Activated CD4-positive, alpha-beta T cell treated with anti-CD3 and anti-CD28 coated beads, Interleukin-2, amount 50 U/mL, for 4 hours (primary cell): ENCODE results near the gene DPY19L1.
"Not testable (repeated sequence)": the region's sequence is repeated elsewhere in the genome, so short reads cannot be mapped to it uniquely, and the experiment has no call there.

Source experiments
- DNase-seq, 2 experiments: peaks; one replicate each; pipeline ENCODE4 v3.0.0-alpha.2; 2020

Gene DPY19L1

GRCh38 chr7:35037211-35037525 lies at the start of gene DPY19L1:
DPY19L1 (minus strand) TSS chr7:35037485; CDS start chr7:35037394, 91 bp downstream.
- DNase-seq = no peak

- DNase-seq = not testable (repeated sequence)
Observed at GRCh38 chr7:35079517-35079916, 42.2 kb upstream of the DPY19L1 start.

GRCh38 chr7:35074008-35074407 lies 36.7 kb upstream of the DPY19L1 start:
- DNase-seq = not testable (repeated sequence)

GRCh38 chr7:35072950-35073827 lies 35.9 kb upstream of the DPY19L1 start:
- DNase-seq = not testable (repeated sequence)

GRCh38 chr7:35069084-35069483 lies 31.8 kb upstream of the DPY19L1 start:
- not testable (repeated sequence) for DNase-seq

- DNase-seq = not testable (repeated sequence)
Observed at GRCh38 chr7:35065382-35065781, 28.1 kb upstream of the DPY19L1 start.

- DNase-seq = not testable (repeated sequence)
Observed at GRCh38 chr7:35058571-35058970, 21.3 kb upstream of the DPY19L1 start.

GRCh38 chr7:35057505-35058451 lies 20.5 kb upstream of the DPY19L1 start:
- DNase-seq = not testable (repeated sequence)

- not testable (repeated sequence) for DNase-seq
Observed at GRCh38 chr7:35055733-35056132, 18.4 kb upstream of the DPY19L1 start.

- not testable (repeated sequence) for DNase-seq
Observed at GRCh38 chr7:35053488-35054175, 16.3 kb upstream of the DPY19L1 start.

GRCh38 chr7:35048390-35048789 lies 11.1 kb upstream of the DPY19L1 start:
- not testable (repeated sequence) for DNase-seq

- not testable (repeated sequence) for DNase-seq
Observed at GRCh38 chr7:35047912-35048305, 10.6 kb upstream of the DPY19L1 start.

- not testable (repeated sequence) for DNase-seq
Observed at GRCh38 chr7:35047263-35047911, 10.1 kb upstream of the DPY19L1 start.

GRCh38 chr7:35043301-35043700 lies 6.0 kb upstream of the DPY19L1 start:
- not testable (repeated sequence) for DNase-seq

- DNase-seq = no peak
Observed at GRCh38 chr7:35040906-35041305, 3.6 kb upstream of the DPY19L1 start.

GRCh38 chr7:35039343-35039742 lies 2.1 kb upstream of the DPY19L1 start:
- no peak for DNase-seq

GRCh38 chr7:35038354-35038753 lies 1.1 kb upstream of the DPY19L1 start:
- DNase-seq = no peak

- DNase-seq = peak; percentile 80 to 82
Observed at GRCh38 chr7:35037526-35038341, 449 bp upstream of the DPY19L1 start.

GRCh38 chr7:35036361-35037171 lies 719 bp downstream of the DPY19L1 start:
- peak; percentile 9 to 20 for DNase-seq

- DNase-seq = peak in 1 of 2 experiments; percentile 8
Observed at GRCh38 chr7:35035511-35035961, 1.7 kb downstream of the DPY19L1 start.
